DND-41 (cell line): ENCODE results near the gene IL17RB.

Source experiments
- EZH2 ChIP-seq: IDR thresholded peaks from 3 replicates; pipeline ENCODE4 v1.6.1; 2012; ENCODE audit warnings: borderline replicate concordance, low read depth, mild to moderate bottlenecking, moderate library complexity, low read length, inconsistent platforms; ENCODE audit not compliant: severe bottlenecking
- TF ChIP-seq, protein P1 (sequence below): IDR thresholded peaks from 2 replicates; pipeline ENCODE4 v1.5.1; 2012; ENCODE audit warnings: borderline replicate concordance, low read length, moderate library complexity, mild to moderate bottlenecking; ENCODE audit not compliant: poor library complexity, severe bottlenecking; ENCODE audit errors: extremely low read depth

DNA sequence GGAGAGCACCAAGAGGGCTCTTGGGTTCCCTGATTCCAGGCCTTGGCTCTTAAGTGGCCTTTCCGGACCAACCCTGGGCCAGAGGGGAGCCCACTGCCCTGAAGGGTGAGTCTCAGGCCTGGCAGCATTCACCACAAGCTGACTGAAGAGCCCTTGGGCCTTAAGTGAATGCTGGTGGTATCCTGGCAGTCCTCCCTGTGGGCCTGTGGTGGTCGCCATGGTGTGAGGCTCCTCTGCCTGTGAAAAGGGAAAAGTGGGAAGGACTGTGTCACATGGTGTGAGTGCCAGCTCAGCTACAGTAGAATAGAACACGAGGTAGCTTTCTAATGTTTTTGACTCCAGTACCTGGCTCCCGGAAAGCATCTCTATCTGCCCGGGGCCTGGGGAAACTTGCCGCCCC is 15.4 kb upstream of the IL17RB start:
- TF ChIP-seq, protein P1, sequence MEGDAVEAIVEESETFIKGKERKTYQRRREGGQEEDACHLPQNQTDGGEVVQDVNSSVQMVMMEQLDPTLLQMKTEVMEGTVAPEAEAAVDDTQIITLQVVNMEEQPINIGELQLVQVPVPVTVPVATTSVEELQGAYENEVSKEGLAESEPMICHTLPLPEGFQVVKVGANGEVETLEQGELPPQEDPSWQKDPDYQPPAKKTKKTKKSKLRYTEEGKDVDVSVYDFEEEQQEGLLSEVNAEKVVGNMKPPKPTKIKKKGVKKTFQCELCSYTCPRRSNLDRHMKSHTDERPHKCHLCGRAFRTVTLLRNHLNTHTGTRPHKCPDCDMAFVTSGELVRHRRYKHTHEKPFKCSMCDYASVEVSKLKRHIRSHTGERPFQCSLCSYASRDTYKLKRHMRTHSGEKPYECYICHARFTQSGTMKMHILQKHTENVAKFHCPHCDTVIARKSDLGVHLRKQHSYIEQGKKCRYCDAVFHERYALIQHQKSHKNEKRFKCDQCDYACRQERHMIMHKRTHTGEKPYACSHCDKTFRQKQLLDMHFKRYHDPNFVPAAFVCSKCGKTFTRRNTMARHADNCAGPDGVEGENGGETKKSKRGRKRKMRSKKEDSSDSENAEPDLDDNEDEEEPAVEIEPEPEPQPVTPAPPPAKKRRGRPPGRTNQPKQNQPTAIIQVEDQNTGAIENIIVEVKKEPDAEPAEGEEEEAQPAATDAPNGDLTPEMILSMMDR, result no peak
- no peak for TF ChIP-seq EZH2
